Measurements from ENCODE around the gene DDIAS.
"Not testable (repeated sequence)": the region's sequence is repeated elsewhere in the genome, so short reads cannot be mapped to it uniquely, and the experiment has no call there.

Gene DDIAS

GRCh38 chr11:82901165-82901921 lies at the start of gene DDIAS:
TSS of gene DDIAS (plus strand) at chr11:82901736. CDS start at chr11:82914739, 13,003 bp downstream.
- Histone ChIP-seq H4K20me1 (ENCODE audit: insufficient read depth, low read length, poor library complexity, severe bottlenecking) (no peaks in the 10 kb centered on the region), H3F3A (ENCODE audit: low read depth) (no peaks in the 10 kb centered on the region), H3K27me3 (ENCODE audit: insufficient read depth, low read length, poor library complexity, severe bottlenecking) (no peaks in the 10 kb centered on the region), H3K4me1 (ENCODE audit: insufficient read depth, low read length, poor library complexity, severe bottlenecking) (no peaks in the 10 kb centered on the region), H3K9me3 (ENCODE audit: insufficient read depth, low read depth, low read length) (no peaks in the 10 kb centered on the region), H3K9me2 (replicated peaks; ENCODE audit: low read depth, low read length) (no peaks in the 10 kb centered on the region), H3K4me2 (ENCODE audit: low read depth, low read length, poor library complexity, severe bottlenecking) (no peak within 1 kb of the TSS), H2AFZ (ENCODE audit: low read length) (no peak within 1 kb of the TSS), H3K4me3 (ENCODE audit: low read length, poor library complexity, severe bottlenecking) (no peak within 1 kb of the TSS), H3K9ac (ENCODE audit: low read depth, low read length, poor library complexity, severe bottlenecking) (no peak within 1 kb of the TSS), H3K79me2 (ENCODE audit: insufficient read depth, low read length) (no peaks in the 10 kb centered on the region), H3K36me3 (ENCODE audit: insufficient read depth, low read length) (no peaks in the 10 kb centered on the region)
- TF ChIP-seq CTCF (conservative IDR thresholded peaks at IDR 0.05; ENCODE audit: low read length) = no peak
- TF ChIP-seq EZH2phosphoT487 (IDR thresholded peaks at IDR 0.05; ENCODE audit: borderline replicate concordance) = no peak

- TF ChIP-seq CTCF (conservative IDR thresholded peaks at IDR 0.05; ENCODE audit: low read length) (no peak), EZH2phosphoT487 (IDR thresholded peaks at IDR 0.05; ENCODE audit: borderline replicate concordance) (no peak)
Observed at GRCh38 chr11:82854242-82854641, 47.3 kb upstream of the DDIAS start.

GRCh38 chr11:82854916-82855315 lies 46.6 kb upstream of the DDIAS start:
- not testable (repeated sequence) for H3K9me2 ChIP-seq (replicated peaks; ENCODE audit: low read depth, low read length); H3K9ac ChIP-seq (ENCODE audit: low read depth, low read length, poor library complexity, severe bottlenecking); H3K36me3 ChIP-seq (ENCODE audit: insufficient read depth, low read length); H3K9me3 ChIP-seq (ENCODE audit: insufficient read depth, low read depth, low read length); H2AFZ ChIP-seq (ENCODE audit: low read length); H3K4me3 ChIP-seq (ENCODE audit: low read length, poor library complexity, severe bottlenecking); H3K4me1 ChIP-seq (ENCODE audit: insufficient read depth, low read length, poor library complexity, severe bottlenecking); H3F3A ChIP-seq (ENCODE audit: low read depth); H3K79me2 ChIP-seq (ENCODE audit: insufficient read depth, low read length); H4K20me1 ChIP-seq (ENCODE audit: insufficient read depth, low read length, poor library complexity, severe bottlenecking); H3K27me3 ChIP-seq (ENCODE audit: insufficient read depth, low read length, poor library complexity, severe bottlenecking); H3K4me2 ChIP-seq (ENCODE audit: low read depth, low read length, poor library complexity, severe bottlenecking)

More at GRCh38 chr11:82854242-82854641, 47.3 kb upstream of the DDIAS start:
- H2AFZ ChIP-seq (ENCODE audit: low read length) = no peak overlapping the region
- H3K4me1 ChIP-seq (ENCODE audit: insufficient read depth, low read length, poor library complexity, severe bottlenecking) = no peaks in the 10 kb centered on the region
- no peaks in the 10 kb centered on the region for H3K79me2 ChIP-seq (ENCODE audit: insufficient read depth, low read length)
- no peaks in the 10 kb centered on the region for H3K36me3 ChIP-seq (ENCODE audit: insufficient read depth, low read length)
- H3K4me2 ChIP-seq (ENCODE audit: low read depth, low read length, poor library complexity, severe bottlenecking) = no peak overlapping the region
- H3K9ac ChIP-seq (ENCODE audit: low read depth, low read length, poor library complexity, severe bottlenecking) = no peak overlapping the region
- H3K9me2 ChIP-seq (replicated peaks; ENCODE audit: low read depth, low read length) = no peaks in the 10 kb centered on the region
- no peaks in the 10 kb centered on the region for H3K27me3 ChIP-seq (ENCODE audit: insufficient read depth, low read length, poor library complexity, severe bottlenecking)
- no peaks in the 10 kb centered on the region for H4K20me1 ChIP-seq (ENCODE audit: insufficient read depth, low read length, poor library complexity, severe bottlenecking)
- H3K9me3 ChIP-seq (ENCODE audit: insufficient read depth, low read depth, low read length) = no peaks in the 10 kb centered on the region
- H3K4me3 ChIP-seq (ENCODE audit: low read length, poor library complexity, severe bottlenecking) = no peak overlapping the region
- H3F3A ChIP-seq (ENCODE audit: low read depth) = no peaks in the 10 kb centered on the region

- Histone ChIP-seq H3K4me3 (ENCODE audit: low read length, poor library complexity, severe bottlenecking) (no peak overlapping the region), H3K79me2 (ENCODE audit: insufficient read depth, low read length) (no peaks in the 10 kb centered on the region), H3K9me3 (ENCODE audit: insufficient read depth, low read depth, low read length) (no peaks in the 10 kb centered on the region), H3K36me3 (ENCODE audit: insufficient read depth, low read length) (no peaks in the 10 kb centered on the region), H3K4me1 (ENCODE audit: insufficient read depth, low read length, poor library complexity, severe bottlenecking) (no peaks in the 10 kb centered on the region), H3K9ac (ENCODE audit: low read depth, low read length, poor library complexity, severe bottlenecking) (no peak overlapping the region), H3K9me2 (replicated peaks; ENCODE audit: low read depth, low read length) (no peaks in the 10 kb centered on the region), H4K20me1 (ENCODE audit: insufficient read depth, low read length, poor library complexity, severe bottlenecking) (no peaks in the 10 kb centered on the region), H3K4me2 (ENCODE audit: low read depth, low read length, poor library complexity, severe bottlenecking) (no peak overlapping the region), H2AFZ (ENCODE audit: low read length) (no peak overlapping the region), H3F3A (ENCODE audit: low read depth) (no peaks in the 10 kb centered on the region), H3K27me3 (ENCODE audit: insufficient read depth, low read length, poor library complexity, severe bottlenecking) (no peaks in the 10 kb centered on the region)
- no peak for TF ChIP-seq CTCF (conservative IDR thresholded peaks at IDR 0.05; ENCODE audit: low read length)
Observed at GRCh38 chr11:82855616-82856015, 45.9 kb upstream of the DDIAS start.
